ENCODE measurements around the gene MT1B. TPM values are rescaled to one million over a fixed set of nuclear protein-coding genes. Genes with fewer than 3 reads are reported as not detected.

MT1B gene
- total RNA-seq, 6 experiments from 2014 or later: not detected

DNA sequence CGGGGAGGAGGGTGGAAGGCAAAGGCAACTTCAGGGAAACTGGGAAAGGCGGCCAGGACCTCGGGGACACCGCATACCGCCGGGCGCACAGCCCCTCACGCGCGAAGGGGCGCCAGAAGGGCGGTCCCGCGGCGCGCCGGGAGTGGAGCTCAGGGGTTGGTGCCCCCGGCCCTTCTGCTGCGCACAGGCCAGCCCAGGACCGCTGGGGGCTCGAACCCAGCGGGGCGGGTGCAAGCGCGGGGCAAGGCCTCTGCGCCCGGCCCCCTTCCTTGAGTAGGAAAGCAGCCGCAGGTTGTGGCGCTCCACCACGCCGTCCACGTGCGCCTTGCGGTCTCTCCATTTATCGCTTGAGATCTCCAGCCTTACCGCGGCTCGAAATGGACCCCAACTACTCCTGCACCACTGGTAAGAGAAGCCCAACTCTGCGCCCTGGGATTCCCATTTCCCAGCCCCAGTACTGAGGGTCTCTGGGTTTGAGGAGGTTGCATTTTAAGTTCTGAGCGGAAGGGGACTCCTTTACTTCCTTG lies 16.2 kb upstream of the MT1B start:
- Mint-ChIP-seq H3K27me3 (ENCODE audit: insufficient read depth) (peaks cover 63% of the 10 kb centered on the region), H3K4me3 (peak overlapping the region; percentile 83; the same call in 1 of the 2 replicates), H3K4me1 (ENCODE audit: low read depth) (peaks cover 23% of the 10 kb centered on the region)

DNA sequence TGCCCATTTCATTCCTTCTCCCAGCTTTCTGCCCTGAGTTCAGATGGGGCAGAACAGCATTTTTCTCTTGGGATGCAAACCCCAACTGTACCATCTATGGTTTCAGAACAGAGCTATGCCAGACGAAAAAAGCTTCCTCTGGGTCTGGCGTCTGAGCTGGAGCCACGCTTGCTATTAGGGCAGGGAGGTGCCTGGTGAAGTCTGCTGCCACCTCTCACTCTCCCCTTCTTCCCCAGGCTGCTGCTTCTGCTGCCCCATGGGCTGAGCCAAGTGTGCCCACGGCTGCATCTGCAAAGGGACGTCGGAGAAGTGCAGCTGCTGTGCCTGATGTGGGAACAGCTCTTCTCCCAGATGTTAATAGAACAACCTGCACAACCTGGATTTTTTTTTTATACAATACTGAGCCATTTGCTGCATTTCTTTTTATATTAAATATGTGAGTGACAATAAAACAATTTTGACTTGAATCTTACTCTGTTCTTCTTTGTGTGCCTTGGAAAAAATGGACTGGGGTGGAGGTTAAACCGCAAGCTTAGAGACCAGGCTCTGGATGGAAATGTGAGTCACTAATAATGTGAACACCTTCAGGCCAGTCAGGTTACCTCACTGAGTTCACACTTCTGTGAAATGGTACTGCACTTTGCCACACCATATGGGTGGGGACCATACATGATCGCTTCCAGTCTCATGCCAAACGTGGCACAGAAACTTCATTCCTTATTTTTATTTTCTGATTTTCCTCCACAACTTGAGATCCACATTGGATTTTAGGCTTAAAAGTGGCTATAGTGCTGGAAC lies 14.9 kb upstream of the MT1B start:
- H3K36me3 Mint-ChIP-seq (ENCODE audit: low read depth): no peaks in the 10 kb centered on the region; the same call in 1 of the 2 replicates

More for the DNA sequence above, 16.2 kb upstream of the MT1B start:
- no peaks in the 10 kb centered on the region; the same call in 1 of the 2 replicates for H3K36me3 Mint-ChIP-seq (ENCODE audit: low read depth)
- no peak overlapping the region for H3K27ac Mint-ChIP-seq
- TF ChIP-seq, protein P1, sequence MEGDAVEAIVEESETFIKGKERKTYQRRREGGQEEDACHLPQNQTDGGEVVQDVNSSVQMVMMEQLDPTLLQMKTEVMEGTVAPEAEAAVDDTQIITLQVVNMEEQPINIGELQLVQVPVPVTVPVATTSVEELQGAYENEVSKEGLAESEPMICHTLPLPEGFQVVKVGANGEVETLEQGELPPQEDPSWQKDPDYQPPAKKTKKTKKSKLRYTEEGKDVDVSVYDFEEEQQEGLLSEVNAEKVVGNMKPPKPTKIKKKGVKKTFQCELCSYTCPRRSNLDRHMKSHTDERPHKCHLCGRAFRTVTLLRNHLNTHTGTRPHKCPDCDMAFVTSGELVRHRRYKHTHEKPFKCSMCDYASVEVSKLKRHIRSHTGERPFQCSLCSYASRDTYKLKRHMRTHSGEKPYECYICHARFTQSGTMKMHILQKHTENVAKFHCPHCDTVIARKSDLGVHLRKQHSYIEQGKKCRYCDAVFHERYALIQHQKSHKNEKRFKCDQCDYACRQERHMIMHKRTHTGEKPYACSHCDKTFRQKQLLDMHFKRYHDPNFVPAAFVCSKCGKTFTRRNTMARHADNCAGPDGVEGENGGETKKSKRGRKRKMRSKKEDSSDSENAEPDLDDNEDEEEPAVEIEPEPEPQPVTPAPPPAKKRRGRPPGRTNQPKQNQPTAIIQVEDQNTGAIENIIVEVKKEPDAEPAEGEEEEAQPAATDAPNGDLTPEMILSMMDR (IDR thresholded peaks at IDR 0.05): no peak
- H3K9me3 Mint-ChIP-seq: no peaks in the 10 kb centered on the region
- DNase-seq: no peak

DNA sequence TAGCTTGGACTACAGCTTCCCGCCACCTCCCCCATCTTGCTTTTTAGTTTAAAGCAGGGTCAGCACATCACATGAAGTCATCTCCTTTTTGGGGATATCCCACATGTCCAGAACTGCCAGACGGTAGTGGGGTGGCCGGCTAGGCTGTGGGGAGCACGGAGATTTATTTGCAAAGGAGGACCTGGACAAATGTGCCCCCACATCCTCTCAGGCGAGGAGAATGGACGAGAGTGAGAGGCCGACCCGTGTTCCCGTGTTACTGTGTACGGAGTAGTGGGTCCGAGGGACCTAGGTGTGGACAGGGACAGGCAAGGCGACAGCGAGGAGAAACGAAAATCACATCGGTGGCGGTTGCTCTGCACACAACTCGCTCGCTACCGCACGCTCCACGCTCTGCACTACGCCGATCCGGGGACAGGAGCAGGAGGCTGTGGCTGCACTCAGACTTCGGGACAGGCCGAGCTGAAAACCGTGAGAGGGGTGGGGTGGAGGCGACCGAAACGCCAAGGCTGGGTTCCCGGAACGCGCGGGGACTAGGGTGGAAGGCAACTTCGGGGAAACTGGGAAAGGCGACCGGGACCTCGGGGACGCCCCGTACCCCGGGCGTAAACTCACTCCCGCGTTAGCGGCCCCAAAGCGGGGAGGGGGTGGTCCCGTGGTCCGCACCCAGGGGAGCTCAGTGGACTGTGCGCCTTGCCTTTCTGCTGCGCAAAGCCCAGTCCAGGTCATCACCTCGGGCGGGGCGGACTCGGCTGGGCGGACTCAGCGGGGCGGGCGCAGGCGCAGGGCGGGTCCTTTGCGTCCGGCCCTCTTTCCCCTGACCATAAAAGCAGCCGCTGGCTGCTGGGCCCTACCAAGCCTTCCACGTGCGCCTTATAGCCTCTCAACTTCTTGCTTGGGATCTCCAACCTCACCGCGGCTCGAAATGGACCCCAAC lies 13.6 kb upstream of the MT1B start, which contains the start of gene MT1A:
TSS of gene MT1A (plus strand) at position 853 of the 937 bp plus-strand sequence. CDS start at position 926, 73 bp downstream.
- H3K27ac Mint-ChIP-seq: no peak within 1 kb of the TSS
- no peaks in the 10 kb centered on the region; the same call in 1 of the 2 replicates for H3K36me3 Mint-ChIP-seq (ENCODE audit: low read depth)
- H3K9me3 Mint-ChIP-seq: no peaks in the 10 kb centered on the region
- H3K27me3 Mint-ChIP-seq (ENCODE audit: insufficient read depth): peaks cover 75% of the 10 kb centered on the region
- peak within 1 kb of the TSS; percentile 78 for H3K4me3 Mint-ChIP-seq
- TF ChIP-seq, protein P1 (IDR thresholded peaks at IDR 0.05): no peak
- peaks cover 19% of the 10 kb centered on the region for H3K4me1 Mint-ChIP-seq (ENCODE audit: low read depth)
- DNase-seq: no peak

More for the DNA sequence above, 14.9 kb upstream of the MT1B start:
- peaks cover 68% of the 10 kb centered on the region for H3K27me3 Mint-ChIP-seq (ENCODE audit: insufficient read depth)
- H3K4me3 Mint-ChIP-seq: no peak overlapping the region
- H3K9me3 Mint-ChIP-seq: no peaks in the 10 kb centered on the region
- H3K27ac Mint-ChIP-seq: no peak overlapping the region
- DNase-seq: no peak
- TF ChIP-seq, protein P1 (IDR thresholded peaks at IDR 0.05): no peak
- peaks cover 21% of the 10 kb centered on the region for H3K4me1 Mint-ChIP-seq (ENCODE audit: low read depth)

DNA sequence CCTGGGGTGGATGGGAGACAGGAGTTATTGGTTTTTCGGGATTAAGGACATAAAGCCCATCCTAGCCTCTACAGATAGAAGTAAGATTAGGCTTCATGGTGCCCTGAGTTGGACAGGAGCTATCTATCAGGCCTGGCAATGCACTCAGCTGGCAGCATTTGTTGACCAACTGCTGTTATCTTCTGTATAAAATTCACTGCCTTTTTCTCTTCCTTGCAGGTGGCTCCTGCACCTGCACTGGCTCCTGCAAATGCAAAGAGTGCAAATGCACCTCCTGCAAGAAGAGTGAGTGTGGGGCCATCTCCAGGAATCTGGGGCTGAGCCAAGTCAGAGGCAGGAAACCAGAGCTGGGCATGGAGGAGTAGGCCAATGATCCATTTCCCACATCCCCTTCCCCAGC lies 12.6 kb upstream of the MT1B start:
- no peak for DNase-seq
- H3K36me3 Mint-ChIP-seq (ENCODE audit: low read depth): no peaks in the 10 kb centered on the region; the same call in 1 of the 2 replicates

DNA sequence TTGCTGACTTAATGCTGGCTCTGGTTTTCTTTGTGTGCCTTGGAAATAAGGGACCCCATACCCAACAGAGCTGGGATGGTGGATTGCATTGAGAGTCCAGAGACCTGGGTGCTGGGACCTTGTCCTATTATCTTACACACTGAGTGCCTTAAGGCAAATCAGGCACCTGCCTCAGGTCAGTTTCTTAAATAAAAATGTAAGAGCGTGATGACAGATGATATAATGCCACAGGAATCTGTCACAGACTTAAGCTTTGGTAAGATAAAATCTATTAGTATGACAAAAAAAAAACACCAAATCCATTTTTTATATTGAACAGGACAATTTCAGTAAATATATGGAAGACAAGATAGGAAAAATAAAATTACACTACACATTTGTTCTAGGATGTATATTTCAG lies 11.6 kb upstream of the MT1B start:
- no peak overlapping the region for H3K4me3 Mint-ChIP-seq
- no peak overlapping the region for H3K27ac Mint-ChIP-seq
- H3K36me3 Mint-ChIP-seq (ENCODE audit: low read depth): no peaks in the 10 kb centered on the region; the same call in 1 of the 2 replicates
- DNase-seq: no peak
- no peaks in the 10 kb centered on the region for H3K9me3 Mint-ChIP-seq
- TF ChIP-seq, protein P1 (IDR thresholded peaks at IDR 0.05): no peak
- peaks cover 21% of the 10 kb centered on the region for H3K4me1 Mint-ChIP-seq (ENCODE audit: low read depth)
- peaks cover 77% of the 10 kb centered on the region for H3K27me3 Mint-ChIP-seq (ENCODE audit: insufficient read depth)

More for the DNA sequence above, 12.6 kb upstream of the MT1B start:
- Mint-ChIP-seq H3K4me1 (ENCODE audit: low read depth) (peaks cover 26% of the 10 kb centered on the region), H3K27ac (no peak overlapping the region), H3K9me3 (no peaks in the 10 kb centered on the region), H3K27me3 (ENCODE audit: insufficient read depth) (peaks cover 77% of the 10 kb centered on the region), H3K4me3 (no peak overlapping the region)
- TF ChIP-seq, protein P1 (IDR thresholded peaks at IDR 0.05): no peak
